GM19395 (cell line): ENCODE measurements around the gene ATXN3.

Experiments used
- ATAC-seq: cut with Tn5 transposase; IDR thresholded peaks from one replicate; pipeline ENCODE4 v1.9.1; 2021; ENCODE audit warnings: mild to moderate bottlenecking, moderate library complexity; ENCODE audit not compliant: unreplicated experiment

Gene ATXN3

DNA sequence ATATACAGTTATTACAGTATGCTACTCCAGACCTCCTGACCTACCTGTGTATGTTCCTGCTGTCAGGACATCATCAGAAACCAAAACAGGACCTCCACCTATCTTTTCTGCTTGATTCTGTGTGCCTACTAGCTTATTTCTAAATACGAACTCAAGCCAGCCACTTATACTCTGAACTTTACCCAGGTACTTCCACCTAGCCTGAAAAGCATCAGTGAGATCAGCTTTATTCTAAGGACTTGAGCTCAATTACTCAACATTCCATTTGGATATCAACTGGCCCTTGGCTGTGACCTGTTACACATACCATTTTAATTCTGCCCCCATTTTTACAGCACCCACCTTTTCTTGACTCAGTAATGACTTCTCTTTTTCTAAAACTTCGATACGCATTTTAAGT lies 95.7 kb downstream of the ATXN3 start:
- ATAC-seq: no peak

DNA sequence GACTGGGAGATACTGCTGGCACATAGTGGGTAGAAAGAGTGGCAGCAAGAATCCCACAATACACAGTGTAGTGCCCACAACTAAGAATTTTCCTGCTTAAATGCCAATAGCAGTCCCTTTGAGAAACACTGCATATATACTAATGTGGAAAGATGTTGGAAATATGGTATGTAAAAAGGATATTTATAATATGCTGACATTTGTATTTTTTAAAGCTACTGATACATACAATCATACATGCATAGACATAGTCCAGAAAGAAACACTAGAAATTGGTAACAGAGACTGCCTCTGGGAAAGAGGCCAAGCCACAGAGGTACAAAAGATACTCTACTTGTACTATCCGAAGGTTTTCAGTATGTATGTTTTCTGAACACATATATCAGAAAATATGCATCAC lies 96.8 kb downstream of the ATXN3 start:
- no peak for ATAC-seq
